GM23248 (cell line): Measurements from ENCODE around the gene SMARCC1.

ENCODE experiments used
- EZH2 ChIP-seq: fragments of 200-600 bp; sonication (generic); IDR thresholded peaks from 2 replicates; pipeline ENCODE4 v1.6.1; 2018; ENCODE audit warnings: antibody characterized with exemption, mild to moderate bottlenecking; ENCODE audit not compliant: insufficient read depth, poor library complexity, severe bottlenecking
- EZH2phosphoT487 ChIP-seq: fragments of 200-600 bp; sonication (generic); IDR thresholded peaks from 2 replicates; pipeline ENCODE4 v1.6.1; 2018; ENCODE audit warnings: antibody characterized with exemption, moderate library complexity, mild to moderate bottlenecking, low read depth; ENCODE audit not compliant: insufficient read depth

GRCh38 chr3:47588053-47588452, 193.6 kb downstream of the SMARCC1 start:
- TF ChIP-seq EZH2: no peak
- no peak for TF ChIP-seq EZH2phosphoT487
